Activated effector memory CD4-positive, alpha-beta T cell treated with anti-CD3 and anti-CD28 coated beads, Interleukin-2, amount 50 U/mL, for 16 hours (primary cell): ENCODE data around the gene LIN7B.
"Not testable (repeated sequence)": the region's sequence is repeated elsewhere in the genome, so short reads cannot be mapped to it uniquely, and the experiment has no call there.

ENCODE experiments used
- DNase-seq: peaks from one replicate; pipeline ENCODE4 v3.0.0-alpha.2; 2020

The LIN7B gene

GRCh38 chr19:49113762-49114629 is at the start of gene LIN7B:
TSS of gene LIN7B (plus strand) at chr19:49114370. CDS start at chr19:49114405, 35 bp downstream.
- DNase-seq = peak; percentile 91

GRCh38 chr19:49064768-49065611 is 49.2 kb upstream of the LIN7B start, which contains the start of gene NTF4:
TSS of gene NTF4 (minus strand) at chr19:49064818. CDS start at chr19:49061997, 2,821 bp downstream.
- DNase-seq = no peak

GRCh38 chr19:49065905-49066512 is 48.2 kb upstream of the LIN7B start:
- DNase-seq = no peak

GRCh38 chr19:49067554-49067953 is 46.6 kb upstream of the LIN7B start:
- DNase-seq = no peak

GRCh38 chr19:49069026-49069425 is 45.1 kb upstream of the LIN7B start:
- no peak for DNase-seq

GRCh38 chr19:49070416-49070815 is 43.8 kb upstream of the LIN7B start:
- DNase-seq = no peak

GRCh38 chr19:49071860-49072547 is 42.2 kb upstream of the LIN7B start:
- DNase-seq = peak; percentile 71

GRCh38 chr19:49073514-49074378 is 40.4 kb upstream of the LIN7B start:
- DNase-seq = no peak

- DNase-seq = not testable (repeated sequence)
These were observed 39.3 kb upstream of the LIN7B start for GRCh38 chr19:49074869-49075268.

GRCh38 chr19:49080392-49080791 is 33.8 kb upstream of the LIN7B start:
- DNase-seq = no peak

- DNase-seq = no peak
These were observed 32.9 kb upstream of the LIN7B start for GRCh38 chr19:49081273-49081672.

- no peak for DNase-seq
These were observed 29.8 kb upstream of the LIN7B start for GRCh38 chr19:49084206-49085019.

GRCh38 chr19:49085020-49085867 is 28.9 kb upstream of the LIN7B start, which contains the start of gene SNRNP70:
TSS of gene SNRNP70 (plus strand) at chr19:49085451. CDS start at chr19:49086415, 964 bp downstream.
- peak; percentile 99 for DNase-seq

- no peak for DNase-seq
These were observed 28.3 kb upstream of the LIN7B start for GRCh38 chr19:49085868-49086232.

- no peak for DNase-seq
These were observed 27.9 kb upstream of the LIN7B start for GRCh38 chr19:49086296-49086695.

GRCh38 chr19:49091391-49092038 is 22.7 kb upstream of the LIN7B start:
- no peak for DNase-seq

- no peak for DNase-seq
These were observed 21.5 kb upstream of the LIN7B start for GRCh38 chr19:49092686-49093085.

GRCh38 chr19:49094505-49095482 is 19.4 kb upstream of the LIN7B start:
- DNase-seq = no peak
